ENCODE data around the gene ANKRD66.
"Not testable (repeated sequence)": the region's sequence is repeated elsewhere in the genome, so short reads cannot be mapped to it uniquely, and the experiment has no call there.

Gene ANKRD66

GRCh38 chr6:46756469-46757213, 9.9 kb downstream of the ANKRD66 start:
- DNase-seq: no peak

- no peak for DNase-seq
These were observed 10.5 kb downstream of the ANKRD66 start for GRCh38 chr6:46757214-46757596.

GRCh38 chr6:46758960-46759753, 12.4 kb downstream of the ANKRD66 start:
- DNase-seq: no peak

GRCh38 chr6:46760925-46761324, 14.2 kb downstream of the ANKRD66 start:
- DNase-seq: no peak

- DNase-seq: no peak
These were observed 16.7 kb downstream of the ANKRD66 start for GRCh38 chr6:46763466-46763865.

- not testable (repeated sequence) for DNase-seq
These were observed 17.5 kb downstream of the ANKRD66 start for GRCh38 chr6:46764280-46764679.

GRCh38 chr6:46764961-46765360, 18.2 kb downstream of the ANKRD66 start:
- no peak for DNase-seq

GRCh38 chr6:46772016-46772415, 25.3 kb downstream of the ANKRD66 start:
- no peak for DNase-seq

GRCh38 chr6:46772762-46773161, 26.0 kb downstream of the ANKRD66 start:
- DNase-seq: no peak

GRCh38 chr6:46773201-46773855, 26.6 kb downstream of the ANKRD66 start:
- no peak for DNase-seq

GRCh38 chr6:46774736-46775135, 28.0 kb downstream of the ANKRD66 start:
- not testable (repeated sequence) for DNase-seq

- no peak for DNase-seq
These were observed 29.5 kb downstream of the ANKRD66 start for GRCh38 chr6:46776070-46776712.

- DNase-seq: no peak
These were observed 31.0 kb downstream of the ANKRD66 start for GRCh38 chr6:46777476-46778346.

GRCh38 chr6:46781478-46782378, 35.0 kb downstream of the ANKRD66 start:
- DNase-seq: no peak

GRCh38 chr6:46784535-46784934, 37.8 kb downstream of the ANKRD66 start:
- no peak for DNase-seq

GRCh38 chr6:46787871-46788540, 41.3 kb downstream of the ANKRD66 start:
- no peak for DNase-seq

GRCh38 chr6:46788791-46789190, 42.1 kb downstream of the ANKRD66 start:
- DNase-seq: no peak

- DNase-seq: no peak
These were observed 43.0 kb downstream of the ANKRD66 start for GRCh38 chr6:46789434-46790354.

- no peak for DNase-seq
These were observed 43.7 kb downstream of the ANKRD66 start for GRCh38 chr6:46790355-46790874.
